ENCODE data around the gene DHCR7. TPM values are rescaled to one million over a fixed set of nuclear protein-coding genes. Genes with fewer than 3 reads are reported as not detected.

Gene DHCR7
- total RNA-seq, 1 donor from 2014 or later = 32.3 TPM

DNA sequence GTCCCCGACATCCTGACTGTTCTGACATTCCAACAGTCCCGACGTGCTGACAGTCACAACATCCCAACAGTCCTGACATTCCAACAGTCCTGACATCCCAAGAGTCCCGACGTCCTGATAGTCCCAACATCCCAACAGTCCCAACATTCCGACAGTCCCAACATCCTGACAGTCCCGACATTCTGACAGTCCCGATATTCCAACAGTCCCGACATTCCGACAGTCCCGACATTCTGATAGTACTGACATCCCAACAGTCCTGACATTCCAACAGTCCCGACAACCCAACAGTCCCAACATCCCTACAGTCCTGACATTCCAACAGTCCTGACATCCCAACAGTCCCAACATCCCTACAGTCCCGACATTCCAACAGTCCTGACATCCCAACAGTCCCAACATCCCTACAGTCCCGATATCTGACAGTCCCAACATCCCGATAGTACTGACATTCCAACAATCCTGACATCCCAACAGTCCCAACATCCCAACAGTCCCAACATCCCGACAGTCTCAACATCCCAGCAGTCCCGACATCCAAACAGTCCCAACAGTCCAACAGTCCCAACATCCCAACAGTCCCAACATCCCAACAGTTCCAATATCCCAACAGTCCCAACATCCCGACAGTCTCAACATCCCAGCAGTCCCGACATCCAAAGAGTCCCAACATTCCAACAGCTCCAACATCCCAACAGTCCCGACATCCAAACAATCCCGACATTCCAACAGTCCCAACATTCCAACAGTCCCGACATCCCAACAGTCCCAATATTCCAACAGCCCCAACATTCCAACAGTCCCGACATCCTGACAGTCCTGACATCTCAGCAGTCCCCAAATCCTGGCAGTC lies 60.2 kb downstream of the DHCR7 start:
- no peak overlapping the region for H3K4me3 ChIP-seq (ENCODE audit: low read depth, low read length)
- TF ChIP-seq CTCF (conservative IDR thresholded peaks at IDR 0.05; ENCODE audit: low read depth, low read length) = no peak
- no peak for DNase-seq (ENCODE audit: low read depth)

DNA sequence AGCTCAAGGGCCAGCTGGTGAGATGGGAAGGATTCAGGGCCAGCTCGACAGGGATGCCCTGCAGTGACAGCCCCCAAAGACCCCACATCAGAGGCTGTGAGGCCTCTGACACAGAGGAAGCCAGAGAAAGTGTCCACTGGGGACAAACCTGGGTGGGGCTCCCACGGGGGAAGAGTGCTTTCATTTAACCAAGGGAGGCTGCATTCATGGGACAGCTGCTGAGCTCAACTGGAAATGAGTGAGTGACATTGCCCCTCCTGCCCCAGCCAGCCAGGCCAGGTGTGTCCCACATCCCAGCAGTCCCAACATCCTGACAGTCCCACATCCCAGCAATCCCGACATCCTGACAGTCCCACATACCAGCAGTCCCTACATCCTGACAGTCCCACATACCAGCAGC lies 61.0 kb downstream of the DHCR7 start:
- no peak for TF ChIP-seq CTCF (conservative IDR thresholded peaks at IDR 0.05; ENCODE audit: low read depth, low read length)
- DNase-seq (ENCODE audit: low read depth) = no peak
- H3K4me3 ChIP-seq (ENCODE audit: low read depth, low read length) = no peak overlapping the region

GRCh38 chr11:71386202-71386601 lies 62.0 kb downstream of the DHCR7 start:
- no peak for TF ChIP-seq CTCF (conservative IDR thresholded peaks at IDR 0.05; ENCODE audit: low read depth, low read length)
- DNase-seq (ENCODE audit: low read depth) = no peak
- H3K4me3 ChIP-seq (ENCODE audit: low read depth, low read length) = no peak overlapping the region

DNA sequence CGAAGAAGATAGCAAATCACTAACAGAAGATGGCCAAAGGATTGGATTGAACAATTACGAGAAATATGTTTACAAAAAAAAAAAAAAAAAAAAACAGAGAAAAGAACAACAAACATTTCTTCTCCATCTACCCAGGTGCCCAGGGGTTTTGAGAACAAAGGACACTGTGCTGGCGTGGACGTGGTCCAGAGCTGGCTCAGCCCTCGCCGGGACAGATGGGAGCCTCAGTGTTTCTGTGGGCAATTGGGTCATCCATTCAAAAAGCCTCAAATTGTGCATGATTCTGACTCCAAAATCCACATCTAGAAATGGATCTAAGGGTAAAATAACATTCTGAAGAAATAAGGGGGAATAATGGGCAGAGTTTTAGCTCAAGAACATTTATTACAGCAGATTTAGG lies 63.1 kb downstream of the DHCR7 start:
- DNase-seq (ENCODE audit: low read depth) = no peak
- no peak for TF ChIP-seq CTCF (conservative IDR thresholded peaks at IDR 0.05; ENCODE audit: low read depth, low read length)
- H3K4me3 ChIP-seq (ENCODE audit: low read depth, low read length) = no peak overlapping the region

DNA sequence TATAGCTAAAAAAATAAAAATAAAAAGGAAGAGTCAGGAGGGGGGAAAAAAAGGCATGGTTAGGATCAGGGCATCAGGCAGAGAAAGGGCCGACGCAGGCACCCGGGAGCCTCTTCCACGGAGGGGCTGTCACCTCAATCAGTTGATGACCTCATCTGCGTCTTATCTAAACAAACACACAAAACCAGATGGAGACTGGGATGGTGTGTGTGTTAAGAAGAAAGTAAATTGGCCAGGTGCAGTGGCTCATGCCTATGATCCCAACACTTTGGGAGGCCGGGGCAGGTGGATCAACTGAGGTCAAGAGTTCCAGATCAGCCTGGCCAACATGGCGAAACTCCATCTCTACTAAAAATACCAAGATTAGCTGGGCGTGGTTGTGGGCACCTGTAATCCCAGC lies 63.6 kb downstream of the DHCR7 start:
- no peak for DNase-seq (ENCODE audit: low read depth)
- no peak overlapping the region for H3K4me3 ChIP-seq (ENCODE audit: low read depth, low read length)
- TF ChIP-seq CTCF (conservative IDR thresholded peaks at IDR 0.05; ENCODE audit: low read depth, low read length) = no peak

Other genes with a start within 250 kb of the DHCR7 start
- 9.5 and 10.9 TPM in 2 replicates for gene SHANK2, start 195.8 kb downstream of the DHCR7 start, total RNA-seq
- 43.8 and 72.8 TPM in 2 replicates for gene NADSYN1, start 4.8 kb upstream of the DHCR7 start, total RNA-seq
- gene KRTAP5-7, start 78.9 kb upstream of the DHCR7 start, total RNA-seq = not detected in 2 replicates
- not detected in 2 replicates for gene KRTAP5-8, start 89.6 kb upstream of the DHCR7 start, total RNA-seq
- not detected in 2 replicates for gene KRTAP5-9, start 100.0 kb upstream of the DHCR7 start, total RNA-seq
- gene KRTAP5-10, start 117.2 kb upstream of the DHCR7 start, total RNA-seq = not detected in 2 replicates
- not detected in 2 replicates for gene KRTAP5-11, start 134.5 kb upstream of the DHCR7 start, total RNA-seq